T-helper 1 cell (primary cell): ENCODE measurements around the gene GGT7.
"Not testable (repeated sequence)": the region's sequence is repeated elsewhere in the genome, so short reads cannot be mapped to it uniquely, and the experiment has no call there.

ENCODE experiments used
- DNase-seq, 5 donors: peaks; one replicate each; pipeline ENCODE4 v3.0.0-alpha.2; 2012 to 2020
- total RNA-seq, 4 donors: gene quantifications; one replicate each; lab custom pipeline; 2026; lab: John Stamatoyannopoulos, UW

Gene GGT7
- total RNA-seq, result 23.1 to 40.5 (median 26.8) reads per million in 4 donors

- peak; percentile 79 to 85 (median 84) for DNase-seq
These were observed at the start of gene GGT7 for GRCh38 chr20:34872622-34873224. Gene GGT7 (minus strand): TSS chr20:34872856. CDS start chr20:34872815, 41 bp downstream.

GRCh38 chr20:34921436-34921835, 48.8 kb upstream of the GGT7 start:
- DNase-seq, result no peak

GRCh38 chr20:34920055-34920454, 47.4 kb upstream of the GGT7 start:
- no peak for DNase-seq

- DNase-seq, result no peak
These were observed 44.2 kb upstream of the GGT7 start for GRCh38 chr20:34916774-34917354.

GRCh38 chr20:34915749-34916455, 43.2 kb upstream of the GGT7 start:
- DNase-seq, result no peak

- no peak for DNase-seq
These were observed 42.5 kb upstream of the GGT7 start for GRCh38 chr20:34915131-34915530.

GRCh38 chr20:34907616-34908469, 35.2 kb upstream of the GGT7 start:
- DNase-seq, result no peak

- no peak for DNase-seq
These were observed 31.6 kb upstream of the GGT7 start for GRCh38 chr20:34904202-34904621.

GRCh38 chr20:34898731-34899130, 26.1 kb upstream of the GGT7 start:
- DNase-seq, result not testable (repeated sequence)

GRCh38 chr20:34898129-34898528, 25.5 kb upstream of the GGT7 start:
- DNase-seq, result not testable (repeated sequence)

GRCh38 chr20:34896086-34896621, 23.5 kb upstream of the GGT7 start:
- DNase-seq, result no peak

- no peak for DNase-seq
These were observed 22.8 kb upstream of the GGT7 start for GRCh38 chr20:34895465-34895864.

- DNase-seq, result no peak
These were observed 22.1 kb upstream of the GGT7 start for GRCh38 chr20:34894723-34895122.

- DNase-seq, result no peak
These were observed 20.0 kb upstream of the GGT7 start for GRCh38 chr20:34892671-34893070.

GRCh38 chr20:34891166-34892062, 18.8 kb upstream of the GGT7 start:
- peak in 1 of 5 donors; percentile 81 for DNase-seq

GRCh38 chr20:34888468-34888867, 15.8 kb upstream of the GGT7 start:
- no peak for DNase-seq

GRCh38 chr20:34887023-34887422, 14.4 kb upstream of the GGT7 start:
- DNase-seq, result no peak

GRCh38 chr20:34886122-34886521, 13.5 kb upstream of the GGT7 start:
- no peak for DNase-seq

- no peak for DNase-seq
These were observed 11.6 kb upstream of the GGT7 start for GRCh38 chr20:34884260-34884659.

GRCh38 chr20:34883809-34884208, 11.2 kb upstream of the GGT7 start:
- no peak for DNase-seq

- DNase-seq, result no peak
These were observed 10.5 kb upstream of the GGT7 start for GRCh38 chr20:34883087-34883688.
